K562 (cell line): ENCODE results near the gene CLP1.

ENCODE experiments used
- BRF1 ChIP-seq: IDR thresholded peaks from 3 replicates; pipeline ENCODE4 v1.6.1; 2011; ENCODE audit warnings: borderline replicate concordance, mild to moderate bottlenecking; ENCODE audit not compliant: insufficient read length; ENCODE audit errors: extremely low read depth
- CHD2 ChIP-seq: IDR thresholded peaks from 2 replicates; pipeline ENCODE4 v1.6.1; 2011; ENCODE audit warnings: low read depth, low read length
- CTCF ChIP-seq, 3 experiments: IDR thresholded peaks in 2 of 3; conservative IDR thresholded peaks in 1 of 3; 2 replicates each; pipeline ENCODE4 v1.5.1; 2011 to 2012; ENCODE audit warnings: low read length in 3 of 3, mild to moderate bottlenecking in 3 of 3, control low read depth in 2 of 3, improper control_type of control experiment in 1 of 3, inconsistent platforms in 1 of 3, low read depth in 1 of 3, mixed read lengths in 1 of 3, moderate library complexity in 1 of 3; ENCODE audit not compliant: insufficient read depth in 2 of 3
- ELF1 ChIP-seq: fragments of 200-800 bp; sonication (Bioruptor generic); IDR thresholded peaks from 2 replicates; pipeline ENCODE4 v1.6.1; 2016; ENCODE audit warnings: missing genetic modification characterization, missing compliant biosample characterization
- ETV6 ChIP-seq, 3 experiments: fragments of 150-350 bp in 1 of 3; sonication (generic) in 1 of 3; formaldehyde crosslinking in 1 of 3; IDR thresholded peaks; 2 replicates each; pipeline versions ENCODE4 v1.6.1 to v1.8.0; 2014 to 2022; ENCODE audit warnings: borderline replicate concordance in 2 of 3, low read depth in 2 of 3, antibody characterized with exemption in 1 of 3, low read length in 1 of 3, mild to moderate bottlenecking in 1 of 3, missing genetic modification reagents in 1 of 3
- EZH2 ChIP-seq: IDR thresholded peaks from 2 replicates; pipeline ENCODE4 v1.6.1; 2012; ENCODE audit warnings: low read depth, mild to moderate bottlenecking, inconsistent platforms, low read length, borderline replicate concordance
- KDM4B ChIP-seq, 2 experiments: fragments of 450-650 bp in 1 of 2; sonication (generic) in 1 of 2; IDR thresholded peaks; 2 replicates each; pipeline ENCODE4 v1.6.1; 2016 to 2017; ENCODE audit warnings: borderline replicate concordance in 2 of 2, antibody characterized with exemption in 1 of 2, low read depth in 1 of 2, mild to moderate bottlenecking in 1 of 2
- NR1H2 ChIP-seq: sonication (generic); formaldehyde crosslinking; IDR thresholded peaks from 2 replicates; pipeline ENCODE4 v1.4.0; 2020; ENCODE audit warnings: mild to moderate bottlenecking, missing genetic modification reagents
- POLR2AphosphoS5 ChIP-seq: IDR thresholded peaks from 2 replicates; pipeline ENCODE4 v1.6.1; 2011; ENCODE audit warnings: mild to moderate bottlenecking, low read depth, low read length, moderate library complexity; ENCODE audit not compliant: control insufficient read depth, insufficient read depth
- PRDM10 ChIP-seq: fragments of 450-650 bp; IDR thresholded peaks from 2 replicates; pipeline ENCODE4 v1.6.1; 2018; ENCODE audit not compliant: partially characterized antibody
- ZZZ3 ChIP-seq: fragments of 450-650 bp; IDR thresholded peaks from 2 replicates; pipeline ENCODE4 v1.6.1; 2016; ENCODE audit warnings: antibody characterized with exemption, mild to moderate bottlenecking, moderate library complexity
- TF ChIP-seq, protein P1 (sequence below), 2 experiments: fragments of 450-650 bp in 1 of 2; sonication (generic) in 1 of 2; formaldehyde crosslinking in 1 of 2; IDR thresholded peaks in 1 of 2; conservative IDR thresholded peaks in 1 of 2; 2 replicates each; pipeline versions ENCODE4 v1.6.1 to v1.8.1; 2016 to 2023; ENCODE audit warnings: mild to moderate bottlenecking in 2 of 2, moderate library complexity in 2 of 2, inconsistent platforms in 1 of 2, missing genetic modification reagents in 1 of 2

DNA sequence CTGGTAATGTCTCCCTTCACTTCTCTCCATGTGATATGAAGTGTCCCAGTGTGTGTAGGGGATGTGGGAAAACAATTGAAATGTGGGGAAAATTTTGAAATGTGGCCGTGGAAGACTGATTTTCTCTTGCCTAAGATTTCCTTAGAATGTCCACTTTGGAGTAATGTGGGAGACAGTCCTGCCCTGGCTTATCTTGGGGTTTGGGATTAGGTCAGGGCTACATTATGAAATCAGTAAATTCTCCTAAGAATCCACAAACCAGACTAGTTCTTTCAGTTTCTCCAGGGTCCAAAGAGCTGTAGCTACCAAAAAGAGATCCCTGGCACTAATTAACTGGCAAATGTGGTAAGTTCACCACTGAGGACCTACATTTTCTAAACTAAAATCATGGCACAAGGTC lies 30.7 kb upstream of the CLP1 start:
- TF ChIP-seq ETV6 (IDR thresholded peaks at IDR 0.05; ENCODE audit: borderline replicate concordance in 1 of 2, low read depth in 2 of 2, low read length in 1 of 2) (no peak), ETV6 (CRISPR knock-in tag; IDR thresholded peaks at IDR 0.05; ENCODE audit: borderline replicate concordance) (no peak), NR1H2 (CRISPR knock-in tag) (no peak), POLR2AphosphoS5 (no peak), CTCF (IDR thresholded peaks at IDR 0.05 in 2 of 3, conservative IDR thresholded peaks at IDR 0.05 in 1 of 3; ENCODE audit: insufficient read depth in 2 of 3, low read depth in 1 of 3, low read length in 3 of 3) (no peak), KDM4B (IDR thresholded peaks at IDR 0.05; ENCODE audit: borderline replicate concordance in 2 of 2, low read depth in 1 of 2) (no peak), ZZZ3 (no peak), BRF1 (no peak), PRDM10 (no peak), ELF1 (tag) (no peak), CHD2 (no peak), EZH2 (no peak)
- TF ChIP-seq, protein P1, sequence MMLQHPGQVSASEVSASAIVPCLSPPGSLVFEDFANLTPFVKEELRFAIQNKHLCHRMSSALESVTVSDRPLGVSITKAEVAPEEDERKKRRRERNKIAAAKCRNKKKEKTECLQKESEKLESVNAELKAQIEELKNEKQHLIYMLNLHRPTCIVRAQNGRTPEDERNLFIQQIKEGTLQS (IDR thresholded peaks at IDR 0.05), result no peak
- TF ChIP-seq, protein P1 (CRISPR knock-in tag; conservative IDR thresholded peaks at IDR 0.05), result no peak
